ENCODE results near the gene KRTAP5-5.

GRCh38 chr11:1639666-1640065, 10.1 kb downstream of the KRTAP5-5 start:
- no peak for TF ChIP-seq CTCF (IDR thresholded peaks at IDR 0.05)
- TF ChIP-seq POLR2A (IDR thresholded peaks at IDR 0.05), result no peak

All from body of pancreas (tissue), 4 donors.